GM12874 (cell line): ENCODE measurements around the gene TBX5.

Source experiments
- CTCF ChIP-seq: IDR thresholded peaks from 2 replicates; pipeline ENCODE4 v1.5.1; 2011; ENCODE audit warnings: low read depth, mild to moderate bottlenecking, control low read depth, low read length, moderate library complexity; ENCODE audit not compliant: insufficient read depth

Gene TBX5

DNA sequence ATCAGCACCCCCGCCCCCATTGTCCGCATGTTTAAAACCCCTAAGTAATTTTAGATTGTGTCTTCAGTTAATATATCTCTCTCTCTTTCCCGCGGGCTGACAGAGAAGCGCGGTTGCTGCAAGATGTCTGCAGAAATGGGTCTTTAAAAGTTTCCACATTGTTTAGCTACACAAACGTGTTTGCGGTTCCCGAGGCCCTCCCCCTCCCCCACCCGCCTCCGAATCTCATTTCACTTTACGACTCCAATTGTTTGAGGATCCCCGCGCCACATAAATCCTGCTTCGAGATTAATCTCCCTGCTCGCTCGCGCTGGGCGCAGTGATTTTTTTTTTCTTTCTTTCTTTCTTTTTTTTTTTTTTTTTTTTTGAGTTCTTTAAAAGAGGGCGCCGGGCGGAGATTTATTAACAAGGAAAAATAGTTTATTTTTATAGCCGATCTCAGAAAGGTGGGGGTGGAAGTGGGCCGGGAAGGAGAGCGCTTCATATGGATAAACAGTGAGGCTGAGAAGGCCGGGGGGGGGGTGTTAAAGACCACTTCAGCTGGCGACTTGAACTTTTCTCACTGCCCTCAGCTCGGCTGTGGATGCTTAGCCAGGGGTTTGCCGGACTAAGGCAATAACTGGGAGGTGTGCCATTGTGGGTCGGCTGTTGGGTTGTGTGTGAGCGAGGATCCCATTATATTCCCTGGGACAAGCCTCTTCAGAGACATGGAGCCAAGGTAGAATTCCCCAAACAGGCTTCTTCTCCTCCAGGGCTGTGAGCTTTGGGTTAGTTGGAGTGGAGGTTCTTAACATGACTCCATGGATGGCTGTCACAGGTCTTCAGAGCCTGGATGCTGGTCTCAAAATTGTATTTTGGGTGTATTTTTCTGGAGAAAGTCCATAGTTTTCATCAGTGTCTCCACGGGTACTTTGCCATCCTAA, 39.7 kb upstream of the TBX5 start:
- TF ChIP-seq CTCF, result no peak

- TF ChIP-seq CTCF, result no peak
Observed at GRCh38 chr12:114444422-114445279, 38.7 kb upstream of the TBX5 start.

DNA sequence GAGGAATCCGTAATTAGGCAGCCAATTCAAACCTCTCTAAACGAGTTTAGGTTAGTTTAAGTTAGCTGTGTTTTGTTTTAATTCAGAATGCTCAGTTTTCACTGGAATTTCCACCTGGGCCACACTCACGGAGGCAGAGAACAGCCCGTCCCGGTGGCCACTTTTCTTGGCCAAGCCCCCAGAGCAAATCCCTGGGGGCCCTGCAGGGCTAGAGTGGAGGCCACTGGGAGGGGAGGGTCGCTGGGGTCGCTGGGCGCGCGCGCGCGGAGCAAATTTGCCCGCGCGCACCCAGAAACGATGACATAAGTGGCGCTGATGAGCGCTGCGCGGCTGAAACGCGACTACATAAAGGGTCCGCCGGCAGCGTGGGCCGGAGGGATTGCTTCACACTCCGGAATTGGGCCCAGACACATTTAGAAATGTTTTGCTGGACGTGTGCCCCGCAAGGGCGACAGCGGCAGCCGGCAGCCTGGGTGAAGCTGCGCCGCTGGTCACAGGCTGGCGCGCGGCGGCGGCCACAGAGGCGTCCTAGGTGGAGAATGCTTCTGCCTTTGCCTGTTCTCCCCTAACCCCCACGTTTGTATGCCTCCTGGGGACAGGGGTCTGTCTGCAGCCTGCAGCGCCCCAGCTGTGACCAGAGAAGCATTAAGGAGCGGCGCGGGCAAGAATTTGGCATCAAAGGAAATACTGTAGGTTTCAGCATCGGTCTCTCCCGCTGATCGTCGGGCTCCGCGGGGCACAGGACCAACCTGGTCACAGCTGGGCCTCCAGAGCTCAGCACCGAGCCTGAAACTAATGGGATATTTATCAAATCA, 37.9 kb upstream of the TBX5 start:
- TF ChIP-seq CTCF, result no peak

DNA sequence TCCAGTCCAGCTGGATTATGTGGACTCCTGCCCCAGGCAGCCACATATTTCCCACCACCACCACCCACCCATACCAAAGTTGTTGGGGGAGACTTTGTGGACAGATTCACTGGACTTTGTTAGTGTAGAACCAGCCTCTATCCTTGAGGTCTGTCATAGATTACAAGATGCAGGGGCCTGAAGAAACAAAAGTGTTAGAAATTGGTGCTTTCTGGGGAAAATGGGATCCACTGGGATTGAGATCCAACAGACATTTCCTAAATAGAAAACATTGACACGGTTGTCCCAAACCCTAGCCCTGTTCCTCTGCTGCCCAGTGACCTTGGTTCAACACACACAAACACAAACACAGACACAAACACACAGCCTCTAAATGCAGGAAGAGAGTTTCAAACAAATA, 36.6 kb upstream of the TBX5 start:
- TF ChIP-seq CTCF, result no peak

GRCh38 chr12:114441545-114441944, 35.6 kb upstream of the TBX5 start:
- no peak for TF ChIP-seq CTCF

GRCh38 chr12:114441039-114441383, 35.1 kb upstream of the TBX5 start:
- TF ChIP-seq CTCF, result no peak
